GM04503 (cell line): ENCODE data around the gene PI4KA.
"Not testable (repeated sequence)": the region's sequence is repeated elsewhere in the genome, so short reads cannot be mapped to it uniquely, and the experiment has no call there.

Source experiments
- DNase-seq: peaks from one replicate; pipeline ENCODE4 v3.0.0-alpha.2; 2012; ENCODE audit warnings: low read depth

The PI4KA gene

GRCh38 chr22:20666560-20666959 is 192.1 kb downstream of the PI4KA start:
- no peak for DNase-seq

- no peak for DNase-seq
Measured at GRCh38 chr22:20664594-20664959, 194.0 kb downstream of the PI4KA start.

- DNase-seq = no peak
Measured at GRCh38 chr22:20663941-20664593, 194.5 kb downstream of the PI4KA start.

GRCh38 chr22:20663137-20663828 is 195.3 kb downstream of the PI4KA start:
- no peak for DNase-seq

- not testable (repeated sequence) for DNase-seq
Measured at GRCh38 chr22:20662524-20663036, 196.0 kb downstream of the PI4KA start.

- DNase-seq = no peak
Measured at GRCh38 chr22:20661473-20661872, 197.1 kb downstream of the PI4KA start.

- no peak for DNase-seq
Measured at GRCh38 chr22:20660441-20661054, 198.1 kb downstream of the PI4KA start.

- DNase-seq = no peak
Measured at GRCh38 chr22:20659920-20660319, 198.7 kb downstream of the PI4KA start.

GRCh38 chr22:20659258-20659657 is 199.4 kb downstream of the PI4KA start:
- DNase-seq = no peak

- no peak for DNase-seq
Measured at GRCh38 chr22:20658433-20659222, 200.0 kb downstream of the PI4KA start.

- no peak for DNase-seq
Measured at GRCh38 chr22:20657963-20658362, 200.6 kb downstream of the PI4KA start.
